Fibroblast of the aortic adventitia (primary cell): ENCODE results near the gene CDKN1C. TPM values are rescaled to one million over a fixed set of nuclear protein-coding genes. Genes with fewer than 3 reads are reported as not detected.

Experiments used
- DNase-seq: peaks from one replicate; pipeline ENCODE4 v3.0.0-alpha.2; 2010; ENCODE audit warnings: low read depth
- H3K4me3 ChIP-seq: 2 replicates; pipeline ENCODE4 v1.5.1; 2011; ENCODE audit warnings: low read depth, mild to moderate bottlenecking, control low read depth, low read length, moderate library complexity
- CTCF ChIP-seq: IDR thresholded peaks from 2 replicates; pipeline ENCODE4 v1.5.1; 2011; ENCODE audit warnings: mild to moderate bottlenecking, low read length, control low read depth, inconsistent platforms; ENCODE audit not compliant: insufficient read depth
- total RNA-seq: library from RNA; depleted of rRNA; stranded (reverse); fragments of >200 nt; gene quantifications from 2 replicates; pipeline ENCODE4 v1.2.3, GENCODE V29; 2012; ENCODE audit warnings: low replicate concordance

CDKN1C gene
- total RNA-seq, 1 donor, result 4.2 TPM

- TF ChIP-seq CTCF, result no peak
These were observed 2.1 kb upstream of the CDKN1C start for GRCh38 chr11:2887515-2888195.

GRCh38 chr11:2886936-2887335 lies 1.4 kb upstream of the CDKN1C start:
- DNase-seq, result no peak
- no peak overlapping the region for H3K4me3 ChIP-seq
- TF ChIP-seq CTCF, result no peak

More at GRCh38 chr11:2887515-2888195, 2.1 kb upstream of the CDKN1C start:
- no peak overlapping the region for H3K4me3 ChIP-seq
- DNase-seq, result no peak

DNA sequence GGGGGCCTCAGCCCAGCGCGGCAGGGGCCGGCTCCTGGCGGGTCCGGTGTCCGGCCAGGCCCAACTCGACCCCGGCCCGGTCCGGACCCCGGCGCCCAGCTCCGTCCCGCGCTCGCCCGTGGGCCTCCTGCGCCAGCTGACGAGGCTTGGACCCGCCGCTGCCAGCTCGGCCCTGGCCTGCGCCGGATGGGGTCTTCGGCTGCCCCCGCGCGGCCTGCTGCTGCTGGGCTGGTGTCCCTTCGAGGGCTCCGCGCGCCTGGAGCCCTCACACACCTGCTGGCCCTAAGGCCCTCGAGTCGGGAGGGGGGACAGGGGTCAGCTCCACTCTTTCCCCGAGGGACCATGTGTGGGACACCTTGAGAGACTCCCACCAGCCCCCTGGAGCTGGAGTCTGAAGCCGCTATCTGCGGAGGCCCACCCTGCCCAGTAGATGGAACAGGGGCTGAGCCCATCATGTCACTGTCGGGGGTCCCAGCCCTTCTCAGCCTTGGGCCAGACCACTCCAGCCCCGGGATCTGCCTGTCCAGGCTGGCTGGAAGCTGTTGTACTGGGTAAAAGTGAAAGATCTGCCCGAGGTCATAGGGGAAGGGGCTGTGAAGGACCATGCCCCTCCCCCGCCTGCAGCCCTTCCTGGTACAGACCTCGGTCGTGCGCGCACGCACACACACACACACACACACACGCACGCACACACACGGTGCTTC lies 768 bp upstream of the CDKN1C start:
- peak; percentile 18 for TF ChIP-seq CTCF
- DNase-seq, result peak; percentile 13
- peak overlapping the region; percentile 40 for H3K4me3 ChIP-seq

GRCh38 chr11:2885017-2885677 lies 428 bp downstream of the CDKN1C start:
- peak overlapping the region; percentile 74 for H3K4me3 ChIP-seq
- peak; percentile 19 for TF ChIP-seq CTCF
- peak; percentile 36 for DNase-seq

DNA sequence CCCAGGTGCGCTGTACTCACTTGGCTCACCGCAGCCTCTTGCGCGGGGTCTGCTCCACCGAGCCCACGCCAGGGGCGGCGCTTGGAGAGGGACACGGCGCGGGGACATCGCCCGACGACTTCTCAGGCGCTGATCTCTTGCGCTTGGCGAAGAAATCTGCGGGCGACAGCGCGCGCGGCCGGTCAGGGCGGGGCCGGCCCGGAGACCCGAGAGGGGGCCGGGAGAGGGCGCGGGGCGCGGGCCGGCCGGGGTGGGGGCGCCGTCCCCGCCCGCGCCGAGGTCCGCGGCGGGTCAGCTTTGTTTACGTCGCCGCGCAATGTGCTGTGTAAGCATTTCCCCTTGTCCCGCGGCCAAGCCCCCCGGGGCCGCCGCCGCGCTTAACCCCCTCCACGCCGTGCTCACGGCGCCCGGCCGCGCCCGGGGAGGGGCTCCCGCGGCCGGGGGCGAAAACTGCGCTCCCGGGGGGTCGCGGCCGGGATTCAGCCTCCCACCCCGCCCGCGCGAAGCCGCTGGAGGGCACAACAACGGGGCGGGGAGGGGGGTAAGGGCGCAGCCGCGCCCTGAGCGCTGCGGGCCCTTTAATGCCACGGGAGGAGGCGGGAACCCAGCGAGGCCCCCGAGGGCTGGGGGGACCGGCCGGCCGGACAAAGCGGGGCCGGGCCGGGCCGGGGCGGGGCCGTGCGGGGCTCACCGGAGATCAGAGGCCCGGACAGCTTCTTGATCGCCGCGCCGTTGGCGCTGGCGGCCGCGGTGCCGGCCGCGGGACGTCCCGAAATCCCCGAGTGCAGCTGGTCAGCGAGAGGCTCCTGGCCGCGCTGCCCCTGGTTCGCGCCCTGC lies 1.4 kb downstream of the CDKN1C start:
- TF ChIP-seq CTCF, result no peak
- DNase-seq, result peak; percentile 27
- peak overlapping the region; percentile 71 for H3K4me3 ChIP-seq

DNA sequence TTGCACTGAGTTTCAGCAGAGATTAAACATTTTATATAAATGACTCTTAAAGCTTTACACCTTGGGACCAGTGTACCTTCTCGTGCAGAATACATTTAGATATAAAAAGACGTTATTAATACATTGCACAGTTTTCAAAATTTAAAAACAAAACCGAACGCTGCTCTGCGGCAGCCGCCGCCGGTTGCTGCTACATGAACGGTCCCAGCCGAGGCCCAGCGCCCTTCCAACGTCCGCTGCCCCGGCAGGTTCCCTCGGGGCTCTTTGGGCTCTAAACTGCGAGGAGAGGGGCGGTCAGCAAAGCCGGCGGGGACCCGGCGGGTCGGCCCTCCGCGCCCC lies 2.0 kb downstream of the CDKN1C start:
- peak; percentile 5 for DNase-seq
- TF ChIP-seq CTCF, result no peak
- peak overlapping the region; percentile 71 for H3K4me3 ChIP-seq
